ENCODE measurements around the gene CCNA2.

The CCNA2 gene

DNA sequence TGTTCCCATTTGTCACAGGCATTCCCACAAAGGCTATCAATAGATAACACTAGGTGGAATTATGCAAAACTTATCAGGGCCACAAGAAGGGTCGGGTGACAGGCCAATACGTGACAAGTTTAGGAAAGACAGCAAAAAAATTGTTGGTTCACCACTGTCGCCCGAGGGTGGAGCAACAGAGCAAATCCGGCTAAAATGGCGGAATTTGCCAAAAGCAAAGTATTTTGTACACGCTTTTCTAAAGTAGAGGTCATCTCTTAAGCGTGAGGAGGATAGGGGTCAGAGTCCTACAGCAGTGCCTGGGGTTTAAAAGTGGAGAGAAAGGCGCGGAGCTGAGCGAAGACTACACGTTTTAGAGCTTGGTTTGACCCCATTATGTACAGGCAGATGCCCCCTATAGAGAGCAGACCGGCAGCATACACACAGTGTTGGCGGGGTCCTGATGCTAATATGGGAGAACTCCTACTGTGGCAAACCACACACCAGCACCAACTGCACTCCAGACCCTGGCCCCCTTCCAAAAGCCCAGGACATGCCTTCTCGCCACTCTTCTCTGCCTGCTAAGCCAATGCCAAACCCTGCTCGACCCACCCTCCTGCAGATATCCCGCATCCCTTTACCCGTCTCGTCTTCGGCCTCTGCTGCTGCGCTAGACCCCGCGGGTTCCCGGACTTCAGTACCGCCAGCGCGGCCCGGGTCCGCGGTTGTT is 733 bp downstream of the CCNA2 start:
- peak overlapping the region; percentile 100 for H3K4me3 ChIP-seq (ENCODE audit: low read depth, low read length)
- H3K23ac ChIP-seq (ENCODE audit: low read length), result no peak overlapping the region
- H4K8ac ChIP-seq (ENCODE audit: low read depth, low read length), result peak overlapping the region; percentile 82
- H3K14ac ChIP-seq (ENCODE audit: low read length), result peak overlapping the region; percentile 41
- H4K91ac ChIP-seq (ENCODE audit: low read depth, low read length), result peak overlapping the region; percentile 9
- H2BK120ac ChIP-seq (ENCODE audit: insufficient read depth, low read length, poor library complexity), result no peak overlapping the region
- peak overlapping the region; percentile 98 for H3K4me2 ChIP-seq (ENCODE audit: low read length)
- H2BK12ac ChIP-seq (ENCODE audit: low read length), result no peak overlapping the region
- H3K79me1 ChIP-seq (ENCODE audit: low read length), result peaks cover 9% of the 10 kb centered on the region
- H3K9ac ChIP-seq (ENCODE audit: low read length), result peak overlapping the region; percentile 89
- peak overlapping the region; percentile 64 for H2BK5ac ChIP-seq (ENCODE audit: low read depth, low read length, poor library complexity)
- H3K9me3 ChIP-seq (ENCODE audit: insufficient read depth, low read depth, low read length), result no peaks in the 10 kb centered on the region
- peak overlapping the region; percentile 16 for H3K4ac ChIP-seq (ENCODE audit: low read depth, low read length)
- peaks cover 0 to 10% of the 10 kb centered on the region in 2 experiments for H3K36me3 ChIP-seq (ENCODE audit: control insufficient read depth in 1 of 2, insufficient read depth in 2 of 2, low read length in 2 of 2)
- peak overlapping the region; percentile 73 for H3K18ac ChIP-seq (ENCODE audit: low read length)
- H3K27ac ChIP-seq (ENCODE audit: low read depth, low read length), result peak overlapping the region; percentile 60
- no peaks in the 10 kb centered on the region for H3K27me3 ChIP-seq (ENCODE audit: insufficient read depth, low read length)
- H2AK5ac ChIP-seq (ENCODE audit: low read length), result no peak overlapping the region
- peaks cover 2% of the 10 kb centered on the region in 2 experiments for H3K4me1 ChIP-seq (ENCODE audit: control insufficient read depth in 1 of 2, insufficient read depth in 2 of 2, low read length in 2 of 2)
- H4K12ac ChIP-seq (ENCODE audit: low read depth, low read length), result peak overlapping the region; percentile 23
- DNase-seq, result peak; percentile 2 to 64
- H3K79me2 ChIP-seq (ENCODE audit: control insufficient read depth, insufficient read depth, low read length, poor library complexity), result peaks cover 11% of the 10 kb centered on the region
- H2AFZ ChIP-seq (ENCODE audit: insufficient read depth, low read length, poor library complexity), result peak overlapping the region; percentile 92
- WGBS (ENCODE audit: extremely low coverage, insufficient coverage, insufficient read length), result no CpG with 5 or more reads among the region's 30 CpGs

DNA sequence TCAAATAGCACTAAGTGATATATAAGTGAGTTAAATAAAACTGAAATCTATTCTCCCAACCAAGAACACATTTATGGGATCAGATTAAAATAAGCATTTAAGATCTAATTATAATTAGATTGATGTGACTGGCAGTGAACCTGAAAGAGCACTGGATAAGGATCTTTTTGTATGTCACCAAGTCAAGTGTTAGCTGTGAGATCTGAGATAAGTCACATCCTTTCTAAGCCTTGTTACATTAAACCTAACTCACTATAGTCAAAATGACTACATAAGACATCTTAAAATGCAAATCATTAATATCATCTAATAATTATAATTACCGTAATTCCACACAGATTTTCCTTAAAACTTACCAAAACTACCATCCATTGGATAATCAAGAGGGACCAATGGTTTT is 1.6 kb downstream of the CCNA2 start:
- H3K79me1 ChIP-seq (ENCODE audit: low read length), result peaks cover 9% of the 10 kb centered on the region
- no peak overlapping the region for H4K91ac ChIP-seq (ENCODE audit: low read depth, low read length)
- H2BK12ac ChIP-seq (ENCODE audit: low read length), result no peak overlapping the region
- no peak overlapping the region for H2AK5ac ChIP-seq (ENCODE audit: low read length)
- 100% methylated on average over 1 of the region's 1 CpG for WGBS (ENCODE audit: extremely low coverage, insufficient coverage, insufficient read length)
- H3K27me3 ChIP-seq (ENCODE audit: insufficient read depth, low read length), result no peaks in the 10 kb centered on the region
- no peak overlapping the region for H3K23ac ChIP-seq (ENCODE audit: low read length)
- no peak for DNase-seq
- H3K36me3 ChIP-seq (ENCODE audit: control insufficient read depth in 1 of 2, insufficient read depth in 2 of 2, low read length in 2 of 2), result peaks cover 0 to 13% of the 10 kb centered on the region in 2 experiments
- H3K79me2 ChIP-seq (ENCODE audit: control insufficient read depth, insufficient read depth, low read length, poor library complexity), result peaks cover 11% of the 10 kb centered on the region
- no peak overlapping the region for H3K27ac ChIP-seq (ENCODE audit: low read depth, low read length)
- H2BK120ac ChIP-seq (ENCODE audit: insufficient read depth, low read length, poor library complexity), result no peak overlapping the region
- no peaks in the 10 kb centered on the region for H3K9me3 ChIP-seq (ENCODE audit: insufficient read depth, low read depth, low read length)
- no peak overlapping the region for H3K18ac ChIP-seq (ENCODE audit: low read length)
- no peak overlapping the region for H3K9ac ChIP-seq (ENCODE audit: low read length)
- no peak overlapping the region for H4K12ac ChIP-seq (ENCODE audit: low read depth, low read length)
- no peak overlapping the region for H4K8ac ChIP-seq (ENCODE audit: low read depth, low read length)
- H3K4ac ChIP-seq (ENCODE audit: low read depth, low read length), result no peak overlapping the region
- H2AFZ ChIP-seq (ENCODE audit: insufficient read depth, low read length, poor library complexity), result no peak overlapping the region
- H2BK5ac ChIP-seq (ENCODE audit: low read depth, low read length, poor library complexity), result no peak overlapping the region
- peak overlapping the region; percentile 98 for H3K4me2 ChIP-seq (ENCODE audit: low read length)
- H3K4me3 ChIP-seq (ENCODE audit: low read depth, low read length), result no peak overlapping the region
- H3K14ac ChIP-seq (ENCODE audit: low read length), result no peak overlapping the region
- peaks cover 2% of the 10 kb centered on the region in 2 experiments for H3K4me1 ChIP-seq (ENCODE audit: control insufficient read depth in 1 of 2, insufficient read depth in 2 of 2, low read length in 2 of 2)

DNA sequence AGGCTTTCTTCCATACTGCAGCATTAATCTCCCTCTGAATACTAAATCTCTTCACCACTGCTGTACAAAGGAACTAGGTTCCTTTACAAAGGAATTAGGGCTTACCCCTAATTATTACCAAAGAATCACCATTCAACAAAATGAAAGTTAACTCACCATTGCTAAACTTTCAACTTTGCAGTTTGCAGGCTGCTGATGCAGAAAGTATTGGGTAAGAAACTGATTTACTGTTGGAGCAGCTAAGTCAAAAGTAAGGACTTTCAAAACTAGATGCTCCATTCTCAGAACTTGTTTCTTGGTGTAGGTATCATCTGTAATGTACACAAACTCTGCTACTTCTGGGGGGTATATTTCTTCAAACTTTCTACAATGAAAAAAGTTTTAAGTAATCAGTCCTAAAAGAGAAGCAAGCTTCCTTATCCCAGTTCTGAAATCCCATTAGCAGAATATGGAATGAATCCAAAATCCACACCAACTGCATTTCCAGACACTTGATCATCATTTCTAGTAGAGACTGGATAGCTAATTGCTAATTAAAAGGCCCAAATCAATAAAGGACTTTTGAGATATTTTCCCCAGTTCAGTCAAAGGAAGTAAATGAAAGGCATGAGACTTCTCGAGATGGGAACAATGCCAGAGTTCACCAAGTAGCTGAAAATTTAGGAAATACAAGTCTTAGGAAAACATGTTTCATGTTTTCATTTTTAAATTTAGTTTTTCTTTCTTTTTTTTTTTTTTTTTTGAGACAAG is 4.3 kb downstream of the CCNA2 start:
- Histone ChIP-seq H2BK12ac (ENCODE audit: low read length) (no peak overlapping the region), H3K36me3 (ENCODE audit: control insufficient read depth in 1 of 2, insufficient read depth in 2 of 2, low read length in 2 of 2) (peaks cover 4 to 13% of the 10 kb centered on the region in 2 experiments), H3K4ac (ENCODE audit: low read depth, low read length) (no peak overlapping the region), H3K79me2 (ENCODE audit: control insufficient read depth, insufficient read depth, low read length, poor library complexity) (peaks cover 11% of the 10 kb centered on the region), H3K4me2 (ENCODE audit: low read length) (no peak overlapping the region), H2BK120ac (ENCODE audit: insufficient read depth, low read length, poor library complexity) (no peak overlapping the region), H4K12ac (ENCODE audit: low read depth, low read length) (no peak overlapping the region), H3K4me1 (ENCODE audit: control insufficient read depth in 1 of 2, insufficient read depth in 2 of 2, low read length in 2 of 2) (peaks cover 2% of the 10 kb centered on the region in 2 experiments), H2AFZ (ENCODE audit: insufficient read depth, low read length, poor library complexity) (no peak overlapping the region), H3K4me3 (ENCODE audit: low read depth, low read length) (no peak overlapping the region), H2BK5ac (ENCODE audit: low read depth, low read length, poor library complexity) (no peak overlapping the region), H4K91ac (ENCODE audit: low read depth, low read length) (no peak overlapping the region), H4K8ac (ENCODE audit: low read depth, low read length) (no peak overlapping the region), H3K14ac (ENCODE audit: low read length) (no peak overlapping the region), H3K79me1 (ENCODE audit: low read length) (peaks cover 9% of the 10 kb centered on the region), H3K9me3 (ENCODE audit: insufficient read depth, low read depth, low read length) (no peaks in the 10 kb centered on the region), H3K27me3 (ENCODE audit: insufficient read depth, low read length) (no peaks in the 10 kb centered on the region), H3K27ac (ENCODE audit: low read depth, low read length) (no peak overlapping the region), H2AK5ac (ENCODE audit: low read length) (no peak overlapping the region), H3K23ac (ENCODE audit: low read length) (no peak overlapping the region), H3K9ac (ENCODE audit: low read length) (no peak overlapping the region), H3K18ac (ENCODE audit: low read length) (no peak overlapping the region)
- no peak for DNase-seq
- no CpG with 5 or more reads among the region's 1 CpG for WGBS (ENCODE audit: extremely low coverage, insufficient coverage, insufficient read length)

DNA sequence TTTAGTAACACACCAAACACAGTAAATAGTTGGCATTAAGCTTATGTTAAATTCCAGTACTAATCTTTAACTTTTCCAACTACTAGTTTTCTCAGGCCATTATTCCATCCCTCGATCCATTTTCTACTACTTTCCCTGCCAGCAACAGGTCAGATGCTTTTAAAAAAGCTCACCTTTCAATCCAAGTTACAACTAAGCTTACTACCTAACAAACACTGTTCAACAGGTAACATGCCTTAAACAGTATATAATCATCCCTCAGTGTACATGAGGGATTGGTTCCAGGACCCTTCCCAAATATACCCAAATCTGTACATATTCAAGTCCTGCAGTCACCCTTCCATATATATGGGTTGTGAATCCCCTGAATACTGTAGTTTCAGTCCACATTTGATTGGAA is 5.5 kb downstream of the CCNA2 start:
- Histone ChIP-seq H3K9ac (ENCODE audit: low read length) (no peak overlapping the region), H3K14ac (ENCODE audit: low read length) (no peak overlapping the region), H2AFZ (ENCODE audit: insufficient read depth, low read length, poor library complexity) (no peak overlapping the region), H3K79me2 (ENCODE audit: control insufficient read depth, insufficient read depth, low read length, poor library complexity) (peaks cover 6% of the 10 kb centered on the region), H3K9me3 (ENCODE audit: insufficient read depth, low read depth, low read length) (no peaks in the 10 kb centered on the region), H3K18ac (ENCODE audit: low read length) (no peak overlapping the region), H2AK5ac (ENCODE audit: low read length) (no peak overlapping the region), H2BK120ac (ENCODE audit: insufficient read depth, low read length, poor library complexity) (no peak overlapping the region), H3K36me3 (ENCODE audit: control insufficient read depth in 1 of 2, insufficient read depth in 2 of 2, low read length in 2 of 2) (peaks cover 4 to 13% of the 10 kb centered on the region in 2 experiments), H4K91ac (ENCODE audit: low read depth, low read length) (no peak overlapping the region), H3K23ac (ENCODE audit: low read length) (no peak overlapping the region), H3K4me1 (ENCODE audit: control insufficient read depth in 1 of 2, insufficient read depth in 2 of 2, low read length in 2 of 2) (peaks cover 2% of the 10 kb centered on the region in 2 experiments), H3K27ac (ENCODE audit: low read depth, low read length) (no peak overlapping the region), H4K8ac (ENCODE audit: low read depth, low read length) (no peak overlapping the region), H2BK5ac (ENCODE audit: low read depth, low read length, poor library complexity) (no peak overlapping the region), H2BK12ac (ENCODE audit: low read length) (no peak overlapping the region), H4K12ac (ENCODE audit: low read depth, low read length) (no peak overlapping the region), H3K4me3 (ENCODE audit: low read depth, low read length) (no peak overlapping the region), H3K27me3 (ENCODE audit: insufficient read depth, low read length) (no peaks in the 10 kb centered on the region), H3K79me1 (ENCODE audit: low read length) (peaks cover 2% of the 10 kb centered on the region), H3K4me2 (ENCODE audit: low read length) (no peak overlapping the region), H3K4ac (ENCODE audit: low read depth, low read length) (no peak overlapping the region)
- WGBS (ENCODE audit: extremely low coverage, insufficient coverage, insufficient read length), result no CpG with 5 or more reads among the region's 1 CpG
- no peak for DNase-seq

Measured in trophoblast cell (in vitro differentiated cells and primary cell).